GM11168 (cell line): ENCODE data around the gene FAM180A.
"Not testable (repeated sequence)": the region's sequence is repeated elsewhere in the genome, so short reads cannot be mapped to it uniquely, and the experiment has no call there.

ENCODE experiments used
- in situ Hi-C: fragments of 300-500 bp; cut with MboI; formaldehyde crosslinking; loops from one replicate; pipeline ENCODE4 v1.12.0; 2022; ENCODE audit warnings: low sequenced_read_pairs; ENCODE audit not compliant: unreplicated experiment

The FAM180A gene

DNA sequence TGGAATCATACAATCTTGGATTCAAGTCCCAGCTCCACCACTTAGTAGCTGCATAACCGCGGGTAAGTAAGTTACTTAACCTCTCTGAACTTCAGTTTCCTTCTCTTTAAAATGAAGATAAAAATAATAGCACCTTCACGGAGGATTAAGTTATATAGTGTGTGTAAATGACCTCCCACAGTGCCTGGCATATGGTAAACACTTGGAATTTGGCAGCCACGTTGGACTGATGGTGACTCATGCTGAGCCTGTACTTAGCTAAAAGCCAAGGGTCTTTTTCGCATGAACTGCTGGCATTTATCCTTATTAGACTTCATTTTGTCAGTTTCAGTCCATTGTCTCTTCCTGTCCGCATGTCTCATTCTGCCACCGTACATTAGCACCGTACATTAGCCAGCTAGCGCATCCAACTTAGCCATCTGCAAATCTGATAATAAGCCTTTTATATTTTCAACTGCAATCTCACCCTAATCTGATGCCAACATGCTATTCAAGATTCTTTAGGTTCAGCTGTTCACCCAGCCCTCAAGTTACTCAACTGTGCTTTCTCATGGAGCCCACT lies 31.9 kb downstream of the FAM180A start:
- in situ Hi-C loops, result no loop called here

GRCh38 chr7:135715673-135716072 lies 32.9 kb downstream of the FAM180A start:
- in situ Hi-C loops, result no loop called here

DNA sequence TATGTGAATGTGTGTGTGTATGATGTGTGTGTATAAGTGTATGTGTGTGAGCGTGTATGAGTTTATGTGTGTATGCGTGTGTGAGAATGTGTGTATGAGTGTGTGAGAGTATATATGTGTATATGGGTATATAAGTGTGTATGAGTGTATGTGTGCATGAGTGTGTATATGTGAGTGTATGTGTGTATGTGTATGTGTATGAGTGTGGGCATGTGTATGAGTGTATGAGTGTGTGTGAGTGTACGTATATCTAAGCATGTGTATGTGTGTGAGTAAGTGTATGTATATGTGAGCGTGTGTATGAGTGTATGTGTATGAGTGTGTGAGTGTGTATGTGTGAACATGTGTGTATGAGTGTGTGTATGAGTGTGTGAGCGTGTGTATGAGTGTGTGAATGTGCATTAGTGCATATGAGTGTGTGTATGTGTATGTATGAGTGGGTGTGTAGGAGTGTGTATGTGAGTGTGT lies 33.5 kb downstream of the FAM180A start:
- in situ Hi-C loops, result no loop called here

DNA sequence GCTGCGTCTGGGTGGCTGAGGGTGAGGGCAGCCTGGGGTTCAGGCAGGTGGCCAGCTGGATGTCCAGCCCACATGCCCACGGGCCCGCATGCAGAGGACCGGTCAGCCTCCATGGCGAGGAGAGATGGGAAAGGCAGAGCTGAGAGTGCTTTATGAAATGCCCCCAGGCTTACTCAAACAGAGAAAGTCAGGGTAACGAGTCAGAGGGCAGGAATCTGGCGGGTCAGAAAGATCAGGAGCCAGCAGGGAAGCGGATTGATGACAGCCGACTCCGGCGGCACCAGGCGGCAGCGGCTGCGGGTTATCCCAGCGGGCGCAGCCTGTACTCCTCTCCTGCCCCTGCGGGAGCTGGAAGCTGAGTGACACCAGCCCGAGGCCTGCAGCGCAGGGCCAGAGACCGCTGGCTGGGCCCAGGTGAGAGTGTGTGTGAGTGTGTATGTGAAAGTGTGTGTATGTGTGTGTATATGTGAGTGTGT lies 34.0 kb downstream of the FAM180A start:
- in situ Hi-C loops, result no loop called here

DNA sequence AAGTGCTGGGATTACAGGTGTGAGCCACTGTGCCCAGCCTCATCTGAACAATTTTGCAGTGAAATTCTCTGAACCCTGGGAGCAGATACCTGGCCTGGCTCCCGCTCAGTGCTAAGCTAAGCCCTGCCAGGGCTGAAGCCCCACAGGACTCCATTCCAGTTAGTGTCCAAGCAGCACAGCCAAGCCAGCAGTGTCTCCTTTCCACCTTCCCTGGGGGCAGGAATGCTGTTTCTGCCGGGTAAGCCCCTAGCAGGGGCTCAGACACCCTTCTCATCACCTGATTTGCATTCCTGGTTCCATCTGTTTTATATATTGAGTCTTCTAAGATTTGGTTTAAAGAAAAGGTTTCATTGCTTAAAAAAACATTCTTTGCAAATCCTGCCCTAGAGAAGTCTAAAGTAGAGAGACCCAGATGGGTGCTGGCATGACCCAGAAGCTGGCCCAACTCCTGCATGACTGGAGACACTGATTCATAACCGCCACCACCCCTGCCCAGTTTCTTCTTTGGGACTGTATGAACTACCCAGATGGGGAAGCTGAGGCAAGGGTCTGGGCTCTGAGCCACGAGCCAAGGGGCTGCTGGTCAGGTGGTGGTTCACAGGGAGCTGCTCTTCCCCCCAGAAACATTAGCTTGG lies 34.7 kb downstream of the FAM180A start:
- in situ Hi-C loops, result no loop called here

- in situ Hi-C loops, result no loop called here
Measured at GRCh38 chr7:135712796-135713195, 35.8 kb downstream of the FAM180A start.

GRCh38 chr7:135712182-135712782 lies 36.3 kb downstream of the FAM180A start:
- in situ Hi-C loops, result no loop called here

GRCh38 chr7:135711139-135711469 lies 37.5 kb downstream of the FAM180A start:
- in situ Hi-C loops, result no loop called here

DNA sequence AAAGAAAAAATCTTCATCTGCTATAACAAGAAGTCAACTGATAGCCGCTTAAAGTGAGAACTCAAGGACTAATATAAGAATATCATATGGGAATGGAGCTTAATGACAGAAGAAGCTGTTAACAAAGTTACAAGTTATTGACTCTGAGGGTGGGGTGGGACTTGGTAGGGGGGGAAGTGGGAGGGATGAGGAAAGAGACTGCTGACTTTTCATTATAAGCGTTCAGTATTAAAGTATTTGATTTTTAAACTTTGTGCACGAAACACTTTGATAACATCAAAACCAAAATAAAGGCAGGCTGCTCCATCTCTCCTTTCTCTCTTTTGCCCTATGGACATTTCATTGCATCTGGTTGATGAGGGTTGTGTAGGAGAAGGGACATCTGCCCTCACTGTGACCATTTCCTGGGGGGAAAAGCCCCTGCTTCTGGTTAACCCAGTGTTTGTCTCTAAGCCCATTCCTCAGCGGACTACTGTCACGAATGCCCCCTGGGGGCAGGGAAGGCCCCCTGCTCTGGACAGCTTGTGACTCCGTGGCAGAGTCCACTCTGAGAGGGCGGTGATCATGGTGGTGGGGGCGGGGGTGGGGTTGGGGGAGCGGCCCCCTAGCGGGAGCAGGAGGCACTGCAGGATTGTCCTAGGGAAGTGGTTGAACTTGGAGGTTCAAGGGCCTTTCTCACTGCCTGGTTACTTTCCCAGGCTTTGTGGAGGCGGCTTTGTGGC lies 38.0 kb downstream of the FAM180A start:
- in situ Hi-C loops, result no loop called here

- in situ Hi-C loops, result no loop called here
Measured at GRCh38 chr7:135709508-135709907, 39.1 kb downstream of the FAM180A start.

DNA sequence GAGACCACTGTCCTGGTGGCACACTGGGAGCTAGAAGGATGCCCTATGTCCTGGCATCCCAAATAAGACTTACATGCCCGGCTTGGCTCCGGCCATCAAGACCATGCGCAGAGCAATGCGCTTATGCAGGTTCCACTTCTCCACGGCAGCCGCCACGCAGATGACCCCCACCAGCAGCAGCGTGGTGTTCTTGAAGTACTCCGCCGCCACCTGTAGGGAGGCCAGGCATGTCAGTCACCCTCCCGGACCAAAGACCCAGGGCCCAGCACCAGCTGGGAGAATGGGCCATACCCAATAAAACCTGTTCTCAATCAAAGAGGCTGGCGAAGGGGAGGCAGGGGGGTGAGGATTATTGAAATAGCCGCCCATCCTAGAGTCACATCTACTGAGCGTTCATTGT lies 40.6 kb downstream of the FAM180A start:
- in situ Hi-C loops, result no loop called here

DNA sequence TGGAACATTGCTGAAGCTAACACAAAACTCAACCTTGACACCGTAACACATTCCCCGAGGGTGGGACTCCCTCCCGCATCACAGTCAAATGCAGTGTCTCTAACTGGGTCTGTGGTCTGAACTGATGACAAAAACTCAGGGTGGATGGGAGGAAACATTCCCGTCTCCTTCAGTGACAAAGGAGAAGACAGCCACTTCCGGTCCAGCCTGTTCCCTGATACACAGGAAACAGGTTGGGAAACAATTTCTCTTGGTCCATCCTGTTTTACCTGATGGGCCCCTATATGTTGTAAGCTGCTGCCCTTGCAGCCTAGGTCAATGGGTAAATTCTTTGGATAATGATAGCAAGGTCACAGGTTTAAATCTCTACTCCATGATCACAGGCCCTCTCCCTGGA lies 41.0 kb downstream of the FAM180A start:
- in situ Hi-C loops, result no loop called here

- in situ Hi-C loops, result no loop called here
Measured at GRCh38 chr7:135706858-135707569, 41.6 kb downstream of the FAM180A start.

DNA sequence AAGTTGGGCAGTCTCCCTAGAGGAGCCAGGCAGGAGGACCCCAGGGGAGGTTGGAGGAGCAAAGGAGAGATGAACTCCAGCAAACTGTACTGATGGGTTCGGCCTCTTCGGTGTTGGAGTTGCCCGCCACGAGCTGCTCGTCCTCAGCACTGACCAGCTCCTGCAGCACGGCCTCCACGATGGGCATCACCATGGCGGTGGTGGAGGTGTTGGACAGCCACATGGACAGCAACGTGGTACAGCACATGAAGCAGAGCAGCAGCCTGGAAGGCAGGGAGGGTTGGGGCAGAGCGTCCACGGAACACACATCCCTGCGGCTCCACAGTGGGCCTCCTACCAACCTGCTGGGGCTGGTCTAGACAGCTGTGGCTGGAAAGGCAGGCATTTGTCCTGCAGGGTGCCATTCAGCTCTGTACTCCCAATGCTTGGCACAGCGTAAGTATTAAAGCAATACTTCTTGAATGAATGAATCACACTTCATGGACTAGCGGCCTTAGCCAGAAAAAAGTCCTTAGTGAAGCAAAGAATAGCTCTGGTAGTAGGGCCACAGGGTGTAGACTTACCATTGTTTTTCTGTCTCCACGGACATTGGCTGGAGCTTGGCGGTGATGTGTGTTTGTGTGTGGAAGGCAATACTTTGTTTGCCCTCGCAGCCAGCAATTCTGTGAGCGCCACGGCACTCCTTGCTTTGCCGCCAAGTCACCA lies 42.4 kb downstream of the FAM180A start:
- in situ Hi-C loops, result no loop called here

DNA sequence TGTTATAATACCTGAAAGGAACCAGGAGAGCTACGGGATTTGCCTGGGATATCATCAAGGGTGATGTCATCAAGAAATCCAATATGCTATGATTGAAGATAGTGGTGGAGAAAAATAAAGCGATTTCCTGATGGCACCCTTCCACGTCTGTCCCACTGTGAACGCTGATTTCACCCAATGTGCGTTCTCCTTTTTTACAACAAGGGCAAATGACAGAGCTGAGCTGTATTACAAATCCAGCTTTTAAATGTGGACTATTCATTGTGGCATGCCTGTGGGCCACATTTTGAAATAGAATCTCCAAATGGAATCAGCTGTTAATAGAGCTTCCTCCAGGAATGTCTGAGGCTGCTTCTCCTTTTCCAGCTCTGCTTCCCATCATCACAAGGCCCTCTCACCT lies 43.9 kb downstream of the FAM180A start:
- in situ Hi-C loops, result no loop called here

GRCh38 chr7:135704074-135704473 lies 44.5 kb downstream of the FAM180A start:
- in situ Hi-C loops, result no loop called here

GRCh38 chr7:135697276-135698049 lies 51.1 kb downstream of the FAM180A start:
- in situ Hi-C loops, result no loop called here

DNA sequence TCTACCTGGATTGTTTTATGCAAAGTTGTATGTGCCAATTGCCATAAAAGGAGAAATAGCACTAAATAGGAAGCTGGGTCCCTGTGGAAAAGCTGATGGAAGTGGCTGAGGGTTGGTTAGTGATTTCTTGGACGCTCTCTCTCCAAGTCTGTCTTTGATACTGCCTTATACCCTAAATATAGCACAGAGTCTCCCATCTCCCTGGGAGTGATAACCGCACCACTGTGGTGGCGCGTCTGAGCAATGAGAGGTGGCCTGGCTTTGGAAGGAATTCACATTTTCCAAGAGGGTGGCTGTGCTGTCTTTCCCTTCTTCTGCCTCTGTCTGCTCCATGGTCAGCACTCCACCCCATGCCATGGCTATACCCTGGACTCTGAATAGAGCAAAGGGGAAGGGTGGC lies 55.1 kb downstream of the FAM180A start:
- in situ Hi-C loops, result no loop called here

DNA sequence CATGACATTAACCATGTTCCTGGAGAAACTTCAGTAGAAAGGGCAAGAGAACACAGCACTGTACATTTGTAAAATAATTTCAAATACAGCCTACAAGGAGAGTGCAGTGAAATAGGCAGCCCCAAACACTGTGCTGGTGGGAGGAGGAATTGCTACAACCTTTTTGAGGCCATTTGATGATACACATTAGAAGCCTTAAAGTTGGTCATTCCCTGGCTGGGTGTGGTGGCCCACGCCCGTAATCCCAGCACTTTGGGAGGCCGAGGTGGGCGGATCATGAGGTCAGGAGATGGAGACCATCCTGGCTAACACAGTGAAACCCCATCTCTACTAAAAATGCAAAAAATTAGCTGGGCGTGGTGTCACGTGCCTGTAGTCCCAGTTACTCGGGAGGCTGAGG lies 56.0 kb downstream of the FAM180A start:
- in situ Hi-C loops, result not testable (repeated sequence)
